ENCODE data around the gene BMP8B. TPM values are rescaled to one million over a fixed set of nuclear protein-coding genes. Genes with fewer than 3 reads are reported as not detected.

BMP8B gene
- polyA plus RNA-seq, 2 donors = 0.12 to 0.36 TPM

GRCh38 chr1:39720094-39720999 is 68.3 kb downstream of the BMP8B start:
- Histone ChIP-seq H3K9me3 (ENCODE audit: control insufficient read depth in 2 of 2, insufficient read depth in 1 of 2, low read depth in 1 of 2, low read length in 1 of 2) (no peaks in the 10 kb centered on the region), H3K4me3 (ENCODE audit: low read depth in 1 of 2, low read length in 2 of 2) (no peak overlapping the region), H3K4me1 (ENCODE audit: control insufficient read depth in 2 of 2, insufficient read depth in 2 of 2, low read length in 1 of 2) (no peaks in the 10 kb centered on the region), H3K27me3 (ENCODE audit: control insufficient read depth in 1 of 2, insufficient read depth in 2 of 2, low read length in 2 of 2) (no peaks in the 10 kb centered on the region), H3K36me3 (ENCODE audit: control insufficient read depth in 2 of 2, insufficient read depth in 2 of 2, low read length in 1 of 2) (no peaks in the 10 kb centered on the region), H3K27ac (ENCODE audit: low read depth in 2 of 2, low read length in 1 of 2) (no peak overlapping the region)
- 43 to 48% methylated on average over 7 of the region's 7 CpGs for WGBS, 2 donors

GRCh38 chr1:39717809-39718208 is 70.9 kb downstream of the BMP8B start:
- Histone ChIP-seq H3K9me3 (ENCODE audit: control insufficient read depth in 2 of 2, insufficient read depth in 1 of 2, low read depth in 1 of 2, low read length in 1 of 2) (no peaks in the 10 kb centered on the region), H3K27me3 (ENCODE audit: control insufficient read depth in 1 of 2, insufficient read depth in 2 of 2, low read length in 2 of 2) (no peaks in the 10 kb centered on the region), H3K4me3 (ENCODE audit: low read depth in 1 of 2, low read length in 2 of 2) (no peak overlapping the region), H3K27ac (ENCODE audit: low read depth in 2 of 2, low read length in 1 of 2) (no peak overlapping the region), H3K36me3 (ENCODE audit: control insufficient read depth in 2 of 2, insufficient read depth in 2 of 2, low read length in 1 of 2) (no peaks in the 10 kb centered on the region), H3K4me1 (ENCODE audit: control insufficient read depth in 2 of 2, insufficient read depth in 2 of 2, low read length in 1 of 2) (no peaks in the 10 kb centered on the region)
- 49 to 50% methylated on average over 6 of the region's 6 CpGs for WGBS, 2 donors

GRCh38 chr1:39713557-39713956 is 75.1 kb downstream of the BMP8B start:
- no peak overlapping the region for H3K27ac ChIP-seq (ENCODE audit: low read depth in 2 of 2, low read length in 1 of 2)
- H3K9me3 ChIP-seq (ENCODE audit: control insufficient read depth in 2 of 2, insufficient read depth in 1 of 2, low read depth in 1 of 2, low read length in 1 of 2) = no peaks in the 10 kb centered on the region
- no peak overlapping the region for H3K4me3 ChIP-seq (ENCODE audit: low read depth in 1 of 2, low read length in 2 of 2)
- no peaks in the 10 kb centered on the region for H3K36me3 ChIP-seq (ENCODE audit: control insufficient read depth in 2 of 2, insufficient read depth in 2 of 2, low read length in 1 of 2)
- no peaks in the 10 kb centered on the region for H3K4me1 ChIP-seq (ENCODE audit: control insufficient read depth in 2 of 2, insufficient read depth in 2 of 2, low read length in 1 of 2)
- WGBS, 2 donors = 71 to 83% methylated on average over 5 of the region's 5 CpGs
- H3K27me3 ChIP-seq (ENCODE audit: control insufficient read depth in 1 of 2, insufficient read depth in 2 of 2, low read length in 2 of 2) = peaks cover 0 to 3% of the 10 kb centered on the region in 2 donors

GRCh38 chr1:39711966-39712340 is 76.7 kb downstream of the BMP8B start:
- Histone ChIP-seq H3K36me3 (ENCODE audit: control insufficient read depth in 2 of 2, insufficient read depth in 2 of 2, low read length in 1 of 2) (no peaks in the 10 kb centered on the region), H3K27me3 (ENCODE audit: control insufficient read depth in 1 of 2, insufficient read depth in 2 of 2, low read length in 2 of 2) (peaks cover 0 to 3% of the 10 kb centered on the region in 2 donors), H3K4me1 (ENCODE audit: control insufficient read depth in 2 of 2, insufficient read depth in 2 of 2, low read length in 1 of 2) (no peaks in the 10 kb centered on the region), H3K4me3 (ENCODE audit: low read depth in 1 of 2, low read length in 2 of 2) (no peak overlapping the region), H3K9me3 (ENCODE audit: control insufficient read depth in 2 of 2, insufficient read depth in 1 of 2, low read depth in 1 of 2, low read length in 1 of 2) (no peaks in the 10 kb centered on the region), H3K27ac (ENCODE audit: low read depth in 2 of 2, low read length in 1 of 2) (no peak overlapping the region)
- 79% methylated on average over 6 of the region's 6 CpGs for WGBS, 2 donors

- WGBS, 2 donors = 71 to 72% methylated on average over 12 of the region's 12 CpGs
- no peaks in the 10 kb centered on the region for H3K9me3 ChIP-seq (ENCODE audit: control insufficient read depth in 2 of 2, insufficient read depth in 1 of 2, low read depth in 1 of 2, low read length in 1 of 2)
- H3K27me3 ChIP-seq (ENCODE audit: control insufficient read depth in 1 of 2, insufficient read depth in 2 of 2, low read length in 2 of 2) = peaks cover 0 to 3% of the 10 kb centered on the region in 2 donors
- no peak overlapping the region for H3K27ac ChIP-seq (ENCODE audit: low read depth in 2 of 2, low read length in 1 of 2)
- no peaks in the 10 kb centered on the region for H3K36me3 ChIP-seq (ENCODE audit: control insufficient read depth in 2 of 2, insufficient read depth in 2 of 2, low read length in 1 of 2)
- no peaks in the 10 kb centered on the region for H3K4me1 ChIP-seq (ENCODE audit: control insufficient read depth in 2 of 2, insufficient read depth in 2 of 2, low read length in 1 of 2)
- no peak overlapping the region for H3K4me3 ChIP-seq (ENCODE audit: low read depth in 1 of 2, low read length in 2 of 2)
Measured at GRCh38 chr1:39711104-39711965, 77.3 kb downstream of the BMP8B start.

- 65 to 86% methylated on average over 4 of the region's 4 CpGs for WGBS, 2 donors
- Histone ChIP-seq H3K36me3 (ENCODE audit: control insufficient read depth in 2 of 2, insufficient read depth in 2 of 2, low read length in 1 of 2) (no peaks in the 10 kb centered on the region), H3K27ac (ENCODE audit: low read depth in 2 of 2, low read length in 1 of 2) (no peak overlapping the region), H3K27me3 (ENCODE audit: control insufficient read depth in 1 of 2, insufficient read depth in 2 of 2, low read length in 2 of 2) (peaks cover 0 to 3% of the 10 kb centered on the region in 2 donors), H3K4me1 (ENCODE audit: control insufficient read depth in 2 of 2, insufficient read depth in 2 of 2, low read length in 1 of 2) (no peaks in the 10 kb centered on the region), H3K4me3 (ENCODE audit: low read depth in 1 of 2, low read length in 2 of 2) (no peak overlapping the region), H3K9me3 (ENCODE audit: control insufficient read depth in 2 of 2, insufficient read depth in 1 of 2, low read depth in 1 of 2, low read length in 1 of 2) (no peaks in the 10 kb centered on the region)
Measured at GRCh38 chr1:39707506-39707905, 81.2 kb downstream of the BMP8B start.

Other genes starting within 250 kb of the BMP8B start
- gene PABPC4, start 212.1 kb downstream of the BMP8B start, polyA plus RNA-seq = 10 to 100 TPM; 66.7 to 86.7 TPM
- under 1 TPM; 0.37 to 0.45 TPM for gene HEYL, start 149.2 kb downstream of the BMP8B start, polyA plus RNA-seq
- gene NT5C1A, start 116.8 kb downstream of the BMP8B start, polyA plus RNA-seq = under 1 TPM in 1 of 2 donors, not detected in 1; 0.02 TPM
- gene HPCAL4, start 97.4 kb downstream of the BMP8B start, polyA plus RNA-seq = under 1 TPM; 0.02 to 0.04 TPM
- gene PPIE, start 50.0 kb downstream of the BMP8B start, polyA plus RNA-seq = 10 to 100 TPM; 24.7 to 41.3 TPM
- gene OXCT2, start 17.5 kb downstream of the BMP8B start, polyA plus RNA-seq = under 1 TPM; 0.25 to 0.28 TPM
- gene TRIT1, start 94.6 kb upstream of the BMP8B start, polyA plus RNA-seq = 10 to 100 TPM; 15.0 to 24.1 TPM
- gene MYCL, start 113.1 kb upstream of the BMP8B start, polyA plus RNA-seq = 1 to 10 TPM; 5.1 to 9.5 TPM
- 10 to 100 TPM; 14.5 to 30.4 TPM for gene MFSD2A, start 166.3 kb upstream of the BMP8B start, polyA plus RNA-seq